HepG2 (cell line): Measurements from ENCODE around the gene SEPTIN10. TPM values are rescaled to one million over a fixed set of nuclear protein-coding genes. Genes with fewer than 3 reads are reported as not detected.
A peak's percentile ranks its signal among the peaks of the same experiment; 100 is the strongest.

Experiments
- BCL6 ChIP-seq: IDR thresholded peaks from 2 replicates; pipeline ENCODE4 v1.6.1; 2016; ENCODE audit warnings: missing genetic modification reagents, missing compliant biosample characterization
- GFI1 ChIP-seq: sonication (generic); formaldehyde crosslinking; IDR thresholded peaks from 2 replicates; pipeline ENCODE4 v1.5.0; 2020; ENCODE audit warnings: missing genetic modification reagents, mild to moderate bottlenecking, borderline replicate concordance
- HOMEZ ChIP-seq: IDR thresholded peaks from 2 replicates; pipeline ENCODE4 v1.6.1; 2016; ENCODE audit warnings: low read depth
- IRX3 ChIP-seq: sonication (generic); formaldehyde crosslinking; IDR thresholded peaks from 2 replicates; pipeline ENCODE4 v1.8.1; 2023; ENCODE audit warnings: mild to moderate bottlenecking, low read depth, missing genetic modification reagents, borderline replicate concordance
- MIER3 ChIP-seq: IDR thresholded peaks from 2 replicates; pipeline ENCODE4 v1.6.1; 2016; ENCODE audit warnings: missing compliant biosample characterization, borderline replicate concordance
- MXD3 ChIP-seq: IDR thresholded peaks from 2 replicates; pipeline ENCODE4 v1.6.1; 2016; ENCODE audit warnings: mild to moderate bottlenecking, missing biosample characterization, missing genetic modification reagents
- MXD4 ChIP-seq: IDR thresholded peaks from 2 replicates; pipeline ENCODE4 v1.6.1; 2016; ENCODE audit warnings: mild to moderate bottlenecking, missing biosample characterization, missing genetic modification reagents
- MYC ChIP-seq: sonication (generic); formaldehyde crosslinking; IDR thresholded peaks from 2 replicates; pipeline ENCODE4 v1.9.0; 2021; ENCODE audit warnings: missing genetic modification reagents, borderline replicate concordance
- PPARG ChIP-seq: conservative IDR thresholded peaks from 2 replicates; pipeline ENCODE4 v1.6.1; 2016; ENCODE audit warnings: missing biosample characterization, missing genetic modification reagents
- SALL1 ChIP-seq: sonication (generic); formaldehyde crosslinking; IDR thresholded peaks from 2 replicates; pipeline ENCODE4 v1.8.0; 2022; ENCODE audit warnings: mild to moderate bottlenecking, missing genetic modification reagents
- SMAD3 ChIP-seq: sonication (generic); formaldehyde crosslinking; IDR thresholded peaks from 2 replicates; pipeline ENCODE4 v1.4.0; 2020; ENCODE audit warnings: missing genetic modification reagents
- SP4 ChIP-seq: sonication (generic); formaldehyde crosslinking; IDR thresholded peaks from 2 replicates; pipeline ENCODE4 v1.8.1; 2023; ENCODE audit warnings: mild to moderate bottlenecking, missing genetic modification reagents
- TFDP2 ChIP-seq: sonication (generic); formaldehyde crosslinking; IDR thresholded peaks from 2 replicates; pipeline ENCODE4 v1.4.0; 2020; ENCODE audit warnings: missing genetic modification reagents
- YY1 ChIP-seq: IDR thresholded peaks from 2 replicates; pipeline ENCODE4 v1.6.1; 2011; ENCODE audit warnings: low read length, low read depth, moderate library complexity, mild to moderate bottlenecking; ENCODE audit not compliant: insufficient read depth, insufficient replicate concordance
- ZBTB49 ChIP-seq: sonication (generic); formaldehyde crosslinking; IDR thresholded peaks from 2 replicates; pipeline ENCODE4 v1.4.0; 2020; ENCODE audit warnings: missing genetic modification reagents, borderline replicate concordance
- ZNF136 ChIP-seq: sonication (generic); formaldehyde crosslinking; IDR thresholded peaks from 2 replicates; pipeline ENCODE4 v1.8.1; 2022; ENCODE audit warnings: low read depth, mild to moderate bottlenecking, moderate library complexity, missing genetic modification reagents
- ZNF256 ChIP-seq: sonication (generic); formaldehyde crosslinking; conservative IDR thresholded peaks from 2 replicates; pipeline ENCODE4 v1.4.0; 2020; ENCODE audit warnings: missing genetic modification reagents
- ZNF598 ChIP-seq: sonication (generic); formaldehyde crosslinking; IDR thresholded peaks from 2 replicates; pipeline ENCODE4 v1.5.1; 2020; ENCODE audit warnings: mild to moderate bottlenecking, missing genetic modification reagents, borderline replicate concordance
- ZNF605 ChIP-seq: sonication (generic); formaldehyde crosslinking; IDR thresholded peaks from 2 replicates; pipeline ENCODE4 v1.8.0; 2022; ENCODE audit warnings: mild to moderate bottlenecking, missing genetic modification reagents
- ZNF800 ChIP-seq: sonication (generic); formaldehyde crosslinking; IDR thresholded peaks from 2 replicates; pipeline ENCODE4 v1.4.0; 2020; ENCODE audit warnings: missing genetic modification reagents
- ZNF850 ChIP-seq: sonication (generic); formaldehyde crosslinking; conservative IDR thresholded peaks from 2 replicates; pipeline ENCODE4 v1.9.0; 2021; ENCODE audit warnings: mild to moderate bottlenecking, missing genetic modification reagents
- polyA plus RNA-seq, 8 experiments: library from polyadenylated mRNA; depleted of rRNA in 3 of 8; stranded (reverse) in 7 of 8; unstranded in 1 of 8; fragments of >200 nt; fragmentation: Illumina TruSeq in 4 of 8; extraction: Trizol in 4 of 8; gene quantifications; 2 replicates each; pipeline versions ENCODE4 v1.2.1 to v1.2.3, GENCODE V29; 2011 to 2016; ENCODE audit warnings: low read depth in 4 of 8, missing spikeins in 1 of 8, mixed read lengths in 1 of 8; ENCODE audit not compliant: insufficient read depth in 1 of 8
- total RNA-seq, 5 experiments: library from RNA; depleted of rRNA; stranded (reverse); fragments of >200 nt; fragmentation: Illumina TruSeq; extraction: Trizol; gene quantifications; 2 replicates each; pipeline ENCODE4 v1.2.3, GENCODE V29; 2016; ENCODE audit warnings: low read depth in 1 of 5

SEPTIN10 gene
- total and polyA plus RNA-seq, 2 of the 13 experiments (the other 11 are each of a cell fraction or from before 2014, with no cell fraction given), result 45.8 to 67.5 TPM

GRCh38 chr2:109510136-109511028, 103.4 kb downstream of the SEPTIN10 start (continued):
- TF ChIP-seq HOMEZ (CRISPR knock-in tag), result no peak
- TF ChIP-seq MXD3 (CRISPR knock-in tag), result peak; percentile 64; the same call in 1 of the 2 replicates
- TF ChIP-seq YY1, result peak; percentile 41
- TF ChIP-seq ZNF850 (CRISPR knock-in tag), result no peak
- peak; percentile 37; the same call in 1 of the 2 replicates for TF ChIP-seq ZBTB49 (CRISPR knock-in tag)
- 0 out of 2 replicates have a peak, but pooled peaks have one; percentile 22 for TF ChIP-seq SMAD3 (CRISPR knock-in tag)
- peak; percentile 27; the same call in 1 of the 2 replicates for TF ChIP-seq SALL1
- TF ChIP-seq SP4 (CRISPR knock-in tag), result 0 out of 2 replicates have a peak, but pooled peaks have one; percentile 34
- no peak for TF ChIP-seq MXD4 (CRISPR knock-in tag)
- 0 out of 2 replicates have a peak, but pooled peaks have one; percentile 17 for TF ChIP-seq MYC (CRISPR knock-in tag)
- TF ChIP-seq MIER3 (CRISPR knock-in tag), result 0 out of 2 replicates have a peak, but pooled peaks have one; percentile 35
- no peak for TF ChIP-seq IRX3 (CRISPR knock-in tag)
- TF ChIP-seq TFDP2 (CRISPR knock-in tag), result no peak
- 0 out of 2 replicates have a peak, but pooled peaks have one; percentile 19 for TF ChIP-seq BCL6 (CRISPR knock-in tag)
- no peak for TF ChIP-seq GFI1 (CRISPR knock-in tag)
- TF ChIP-seq ZNF256 (CRISPR knock-in tag), result no peak
- TF ChIP-seq ZNF136 (CRISPR knock-in tag), result peak; percentile 61; the same call in 1 of the 2 replicates
- TF ChIP-seq ZNF598, result peak; percentile 64; the same call in 1 of the 2 replicates
- TF ChIP-seq ZNF800 (CRISPR knock-in tag), result peak; percentile 81; the same call in 1 of the 2 replicates
- TF ChIP-seq ZNF605 (CRISPR knock-in tag), result peak; percentile 36; the same call in 1 of the 2 replicates
- 0 out of 2 replicates have a peak, but pooled peaks have one; percentile 31 for TF ChIP-seq PPARG
